Ovary (tissue), 3 donors: ENCODE measurements around the gene NACA.

Experiments
- CTCF ChIP-seq, 3 donors: fragments of 450-650 bp in 2 of 3; fragments of 200-600 bp in 1 of 3; IDR thresholded peaks; one replicate each; pipeline versions ENCODE4 v1.5.1 to v1.8.0; 2016 to 2022; ENCODE audit warnings: antibody characterized with exemption in 3 of 3, mild to moderate bottlenecking in 1 of 3
- EP300 ChIP-seq: sonication (generic); formaldehyde crosslinking; IDR thresholded peaks from one replicate; pipeline ENCODE4 v1.6.1; 2017; ENCODE audit warnings: antibody characterized with exemption
- POLR2A ChIP-seq: fragments of 450-650 bp; IDR thresholded peaks from one replicate; pipeline ENCODE4 v1.6.1; 2017; ENCODE audit warnings: antibody characterized with exemption, mild to moderate bottlenecking, moderate library complexity
- donor health status: DM: no; HTN: no; CAD: no.

GRCh38 chr12:56687223-56688128, 37.6 kb downstream of the NACA start:
- TF ChIP-seq POLR2A (no peak), CTCF (IDR thresholded peaks at IDR 0.05) (no peak), EP300 (no peak)
